Kidney epithelial cell (primary cell): ENCODE measurements around the gene RSPRY1. TPM values are rescaled to one million over a fixed set of nuclear protein-coding genes. Genes with fewer than 3 reads are reported as not detected.

Experiments used
- DNase-seq: peaks from one replicate; pipeline ENCODE4 v3.0.0-alpha.2; 2010; ENCODE audit warnings: low read depth
- H3K27me3 ChIP-seq: 2 replicates; pipeline ENCODE4 v1.6.0; 2011; ENCODE audit warnings: low read length; ENCODE audit not compliant: control insufficient read depth, insufficient read depth
- H3K36me3 ChIP-seq: 2 replicates; pipeline ENCODE4 v1.5.1; 2011; ENCODE audit warnings: low read length; ENCODE audit not compliant: control insufficient read depth, insufficient read depth
- H3K4me3 ChIP-seq: 2 replicates; pipeline ENCODE4 v1.5.1; 2011; ENCODE audit warnings: low read depth, mild to moderate bottlenecking, control low read depth, low read length
- CTCF ChIP-seq: IDR thresholded peaks from 2 replicates; pipeline ENCODE4 v1.5.1; 2011; ENCODE audit warnings: mild to moderate bottlenecking, moderate library complexity, low read length, control low read depth, inconsistent platforms; ENCODE audit not compliant: insufficient read depth, poor library complexity, severe bottlenecking
- total RNA-seq: library from RNA; depleted of rRNA; stranded (reverse); fragments of >200 nt; gene quantifications from 2 replicates; pipeline ENCODE4 v1.2.3, GENCODE V29; 2015

RSPRY1 gene
- total RNA-seq, 1 donor from 2014 or later: 42.7 TPM

GRCh38 chr16:57202095-57202886 lies 16.2 kb downstream of the RSPRY1 start:
- H3K36me3 ChIP-seq: no peaks in the 10 kb centered on the region
- DNase-seq: no peak
- H3K27me3 ChIP-seq: no peaks in the 10 kb centered on the region
- no peak for TF ChIP-seq CTCF
- no peak overlapping the region for H3K4me3 ChIP-seq

- Histone ChIP-seq H3K36me3 (no peaks in the 10 kb centered on the region), H3K4me3 (no peak overlapping the region), H3K27me3 (no peaks in the 10 kb centered on the region)
- DNase-seq: no peak
- no peak for TF ChIP-seq CTCF
Measured at GRCh38 chr16:57203451-57203850, 17.3 kb downstream of the RSPRY1 start.

- no peak for DNase-seq
- TF ChIP-seq CTCF: no peak
- Histone ChIP-seq H3K27me3 (no peaks in the 10 kb centered on the region), H3K36me3 (no peaks in the 10 kb centered on the region), H3K4me3 (no peak overlapping the region)
Measured at GRCh38 chr16:57204675-57205074, 18.5 kb downstream of the RSPRY1 start.

- TF ChIP-seq CTCF: no peak
- no peak for DNase-seq
- Histone ChIP-seq H3K4me3 (no peak overlapping the region), H3K36me3 (no peaks in the 10 kb centered on the region), H3K27me3 (no peaks in the 10 kb centered on the region)
Measured at GRCh38 chr16:57208926-57209325, 22.8 kb downstream of the RSPRY1 start.

GRCh38 chr16:57209780-57210179 lies 23.7 kb downstream of the RSPRY1 start:
- H3K4me3 ChIP-seq: no peak overlapping the region
- H3K36me3 ChIP-seq: no peaks in the 10 kb centered on the region
- no peak for TF ChIP-seq CTCF
- no peaks in the 10 kb centered on the region for H3K27me3 ChIP-seq
- no peak for DNase-seq

GRCh38 chr16:57213462-57213861 lies 27.3 kb downstream of the RSPRY1 start:
- no peak for DNase-seq
- Histone ChIP-seq H3K27me3 (no peaks in the 10 kb centered on the region), H3K36me3 (peaks cover 1% of the 10 kb centered on the region), H3K4me3 (no peak overlapping the region)
- TF ChIP-seq CTCF: no peak
